HG03103 (cell line): ENCODE results near the gene BCKDHB.
"Not testable (repeated sequence)": the region's sequence is repeated elsewhere in the genome, so short reads cannot be mapped to it uniquely, and the experiment has no call there.

Experiments used
- ATAC-seq: cut with Tn5 transposase; IDR thresholded peaks from one replicate; pipeline ENCODE4 v1.9.1; 2021; ENCODE audit warnings: low read depth; ENCODE audit not compliant: unreplicated experiment

Gene BCKDHB

GRCh38 chr6:80106418-80107235 is at the start of gene BCKDHB:
Gene BCKDHB (plus strand): TSS chr6:80106671. CDS start chr6:80106694, 23 bp downstream.
- peak; percentile 98 for ATAC-seq

- ATAC-seq, result no peak
Observed at GRCh38 chr6:80060774-80061173, 45.7 kb upstream of the BCKDHB start.

- ATAC-seq, result not testable (repeated sequence)
Observed at GRCh38 chr6:80068146-80068545, 38.3 kb upstream of the BCKDHB start.

- ATAC-seq, result not testable (repeated sequence)
Observed at GRCh38 chr6:80070431-80070830, 36.0 kb upstream of the BCKDHB start.

GRCh38 chr6:80077067-80077466 is 29.4 kb upstream of the BCKDHB start:
- no peak for ATAC-seq

GRCh38 chr6:80088637-80089036 is 17.8 kb upstream of the BCKDHB start:
- no peak for ATAC-seq

- no peak for ATAC-seq
Observed at GRCh38 chr6:80091506-80091905, 15.0 kb upstream of the BCKDHB start.

GRCh38 chr6:80094017-80094416 is 12.5 kb upstream of the BCKDHB start:
- ATAC-seq, result no peak

GRCh38 chr6:80095600-80095999 is 10.9 kb upstream of the BCKDHB start:
- ATAC-seq, result no peak

- no peak for ATAC-seq
Observed at GRCh38 chr6:80098392-80098791, 8.1 kb upstream of the BCKDHB start.

GRCh38 chr6:80104520-80104919 is 2.0 kb upstream of the BCKDHB start:
- ATAC-seq, result no peak

GRCh38 chr6:80105972-80106417 is 476 bp upstream of the BCKDHB start:
- ATAC-seq, result peak; percentile 5

- not testable (repeated sequence) for ATAC-seq
Observed at GRCh38 chr6:80122576-80122975, 16.1 kb downstream of the BCKDHB start.

- no peak for ATAC-seq
Observed at GRCh38 chr6:80126657-80127345, 20.3 kb downstream of the BCKDHB start.

- ATAC-seq, result no peak
Observed at GRCh38 chr6:80129485-80129884, 23.0 kb downstream of the BCKDHB start.

- no peak for ATAC-seq
Observed at GRCh38 chr6:80133020-80133419, 26.5 kb downstream of the BCKDHB start.

- no peak for ATAC-seq
Observed at GRCh38 chr6:80134065-80134464, 27.6 kb downstream of the BCKDHB start.

- no peak for ATAC-seq
Observed at GRCh38 chr6:80142586-80142985, 36.1 kb downstream of the BCKDHB start.

- ATAC-seq, result no peak
Observed at GRCh38 chr6:80143419-80143937, 37.0 kb downstream of the BCKDHB start.

- no peak for ATAC-seq
Observed at GRCh38 chr6:80144753-80145315, 38.4 kb downstream of the BCKDHB start.

GRCh38 chr6:80145509-80145908 is 39.0 kb downstream of the BCKDHB start:
- no peak for ATAC-seq
